ENCODE measurements around the gene PARD3B.

PARD3B gene

GRCh38 chr2:204570421-204570820, 25.1 kb downstream of the PARD3B start:
- in situ Hi-C loops (cut with MboI; ENCODE audit: low sequenced_read_pairs, unreplicated experiment): no loop called here
- TF ChIP-seq, protein P1, sequence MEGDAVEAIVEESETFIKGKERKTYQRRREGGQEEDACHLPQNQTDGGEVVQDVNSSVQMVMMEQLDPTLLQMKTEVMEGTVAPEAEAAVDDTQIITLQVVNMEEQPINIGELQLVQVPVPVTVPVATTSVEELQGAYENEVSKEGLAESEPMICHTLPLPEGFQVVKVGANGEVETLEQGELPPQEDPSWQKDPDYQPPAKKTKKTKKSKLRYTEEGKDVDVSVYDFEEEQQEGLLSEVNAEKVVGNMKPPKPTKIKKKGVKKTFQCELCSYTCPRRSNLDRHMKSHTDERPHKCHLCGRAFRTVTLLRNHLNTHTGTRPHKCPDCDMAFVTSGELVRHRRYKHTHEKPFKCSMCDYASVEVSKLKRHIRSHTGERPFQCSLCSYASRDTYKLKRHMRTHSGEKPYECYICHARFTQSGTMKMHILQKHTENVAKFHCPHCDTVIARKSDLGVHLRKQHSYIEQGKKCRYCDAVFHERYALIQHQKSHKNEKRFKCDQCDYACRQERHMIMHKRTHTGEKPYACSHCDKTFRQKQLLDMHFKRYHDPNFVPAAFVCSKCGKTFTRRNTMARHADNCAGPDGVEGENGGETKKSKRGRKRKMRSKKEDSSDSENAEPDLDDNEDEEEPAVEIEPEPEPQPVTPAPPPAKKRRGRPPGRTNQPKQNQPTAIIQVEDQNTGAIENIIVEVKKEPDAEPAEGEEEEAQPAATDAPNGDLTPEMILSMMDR (IDR thresholded peaks at IDR 0.05; ENCODE audit: borderline replicate concordance, control extremely low read depth, extremely low read depth, insufficient read depth, missing control alignments): no peak
- no peak for DNase-seq (ENCODE audit: low spot score)

- DNase-seq (ENCODE audit: low spot score): no peak
- in situ Hi-C loops (cut with MboI; ENCODE audit: low sequenced_read_pairs, unreplicated experiment): no loop called here
- TF ChIP-seq, protein P1 (IDR thresholded peaks at IDR 0.05; ENCODE audit: borderline replicate concordance, control extremely low read depth, extremely low read depth, insufficient read depth, missing control alignments): no peak
These were observed 25.8 kb downstream of the PARD3B start for GRCh38 chr2:204571041-204571440.

DNA sequence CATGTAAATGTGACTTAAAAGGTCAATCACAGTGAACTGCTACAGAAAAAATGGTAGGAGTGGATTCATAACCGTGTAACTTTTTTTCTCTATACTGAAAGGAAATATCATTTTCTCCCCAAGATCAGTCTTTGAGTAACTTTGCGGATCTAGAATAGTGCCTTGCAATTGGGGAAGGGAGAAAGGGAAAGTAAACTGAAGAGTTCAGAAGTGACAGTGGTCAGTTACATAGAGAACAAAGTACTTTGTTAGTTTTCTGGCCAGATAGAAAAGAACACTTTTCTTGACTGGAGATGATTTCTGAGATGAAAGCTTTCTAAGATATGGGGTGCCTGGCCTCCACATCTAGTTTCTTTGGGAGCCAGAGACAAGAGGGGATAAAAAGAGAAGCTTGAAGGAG, 26.6 kb downstream of the PARD3B start:
- in situ Hi-C loops (cut with MboI; ENCODE audit: low sequenced_read_pairs, unreplicated experiment): no loop called here
- TF ChIP-seq, protein P1 (IDR thresholded peaks at IDR 0.05; ENCODE audit: borderline replicate concordance, control extremely low read depth, extremely low read depth, insufficient read depth, missing control alignments): no peak
- no peak for DNase-seq (ENCODE audit: low spot score)

DNA sequence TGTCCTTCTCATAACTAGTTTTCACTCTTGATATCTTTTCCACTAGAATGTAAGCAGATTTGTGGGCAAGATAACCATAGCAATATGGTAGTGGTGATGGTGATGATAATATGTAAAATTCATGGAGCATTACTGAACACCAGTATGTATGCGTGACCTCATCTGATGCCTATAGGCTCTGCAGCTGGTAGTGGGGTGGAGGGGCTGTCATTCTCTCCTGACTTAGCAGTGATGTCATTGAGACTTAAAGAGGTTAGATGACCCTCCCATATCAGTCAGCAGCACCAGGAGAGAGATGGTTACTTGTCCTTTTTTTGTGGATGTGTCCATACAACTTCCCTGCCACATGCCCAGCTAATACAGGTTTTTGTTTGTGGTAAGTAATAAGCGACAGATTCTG, 27.9 kb downstream of the PARD3B start:
- TF ChIP-seq, protein P1 (IDR thresholded peaks at IDR 0.05; ENCODE audit: borderline replicate concordance, control extremely low read depth, extremely low read depth, insufficient read depth, missing control alignments): no peak
- in situ Hi-C loops (cut with MboI; ENCODE audit: low sequenced_read_pairs, unreplicated experiment): no loop called here
- DNase-seq (ENCODE audit: low spot score): no peak

- TF ChIP-seq, protein P1 (IDR thresholded peaks at IDR 0.05; ENCODE audit: borderline replicate concordance, control extremely low read depth, extremely low read depth, insufficient read depth, missing control alignments): no peak
- DNase-seq (ENCODE audit: low spot score): no peak
- in situ Hi-C loops (cut with MboI; ENCODE audit: low sequenced_read_pairs, unreplicated experiment): no loop called here
These were observed 29.2 kb downstream of the PARD3B start for GRCh38 chr2:204574486-204574885.

- DNase-seq (ENCODE audit: low spot score): no peak
- TF ChIP-seq, protein P1 (IDR thresholded peaks at IDR 0.05; ENCODE audit: borderline replicate concordance, control extremely low read depth, extremely low read depth, insufficient read depth, missing control alignments): no peak
- in situ Hi-C loops (cut with MboI; ENCODE audit: low sequenced_read_pairs, unreplicated experiment): no loop called here
These were observed 30.2 kb downstream of the PARD3B start for GRCh38 chr2:204575463-204575862.

Data from GM13976 (cell line).